GM19328 (cell line): ENCODE data around the gene KRTAP4-11.
"Not testable (repeated sequence)": the region's sequence is repeated elsewhere in the genome, so short reads cannot be mapped to it uniquely, and the experiment has no call there.

Experiments
- ATAC-seq: cut with Tn5 transposase; IDR thresholded peaks from one replicate; pipeline ENCODE4 v1.9.1; 2021; ENCODE audit warnings: mild to moderate bottlenecking, moderate library complexity; ENCODE audit not compliant: unreplicated experiment

The KRTAP4-11 gene

GRCh38 chr17:41117846-41118386 is at the start of gene KRTAP4-11:
KRTAP4-11 (minus strand) TSS chr17:41118373; CDS start chr17:41118315, 58 bp downstream.
- not testable (repeated sequence) for ATAC-seq

GRCh38 chr17:41167561-41167960 is 49.4 kb upstream of the KRTAP4-11 start:
- ATAC-seq, result no peak

- no peak for ATAC-seq
These were observed 45.7 kb upstream of the KRTAP4-11 start for GRCh38 chr17:41163828-41164227.

GRCh38 chr17:41160648-41161047 is 42.5 kb upstream of the KRTAP4-11 start, which contains the start of gene KRTAP4-4:
KRTAP4-4 (minus strand) TSS chr17:41160748; CDS start chr17:41160691, 57 bp downstream.
- ATAC-seq, result no peak

- not testable (repeated sequence) for ATAC-seq
These were observed 42.0 kb upstream of the KRTAP4-11 start for GRCh38 chr17:41160190-41160589.

- no peak for ATAC-seq
These were observed 35.7 kb upstream of the KRTAP4-11 start for GRCh38 chr17:41153856-41154255.

- no peak for ATAC-seq
These were observed 33.4 kb upstream of the KRTAP4-11 start for GRCh38 chr17:41151525-41151924.

GRCh38 chr17:41150026-41150425 is 31.9 kb upstream of the KRTAP4-11 start:
- no peak for ATAC-seq

- no peak for ATAC-seq
These were observed 31.4 kb upstream of the KRTAP4-11 start, which contains the start of gene KRTAP4-5 for GRCh38 chr17:41149652-41149985. KRTAP4-5 (minus strand) TSS chr17:41149825; CDS start chr17:41149767, 58 bp downstream.

- ATAC-seq, result not testable (repeated sequence)
These were observed 30.9 kb upstream of the KRTAP4-11 start for GRCh38 chr17:41148971-41149651.

GRCh38 chr17:41147531-41148204 is 29.5 kb upstream of the KRTAP4-11 start:
- ATAC-seq, result no peak

GRCh38 chr17:41145261-41145660 is 27.1 kb upstream of the KRTAP4-11 start:
- no peak for ATAC-seq

- no peak for ATAC-seq
These were observed 26.7 kb upstream of the KRTAP4-11 start for GRCh38 chr17:41144846-41145245.

- ATAC-seq, result no peak
These were observed 23.2 kb upstream of the KRTAP4-11 start for GRCh38 chr17:41141361-41141760.

- no peak for ATAC-seq
These were observed 22.4 kb upstream of the KRTAP4-11 start, which contains the start of gene KRTAP4-6 for GRCh38 chr17:41140360-41141131. KRTAP4-6 (minus strand) TSS chr17:41140544; CDS start chr17:41140487, 57 bp downstream.

GRCh38 chr17:41139865-41140264 is 21.7 kb upstream of the KRTAP4-11 start:
- not testable (repeated sequence) for ATAC-seq

GRCh38 chr17:41133880-41134735 is 15.9 kb upstream of the KRTAP4-11 start:
- ATAC-seq, result no peak

- no peak for ATAC-seq
These were observed 13.8 kb upstream of the KRTAP4-11 start for GRCh38 chr17:41131979-41132378.

GRCh38 chr17:41127371-41127770 is 9.2 kb upstream of the KRTAP4-11 start:
- ATAC-seq, result no peak

GRCh38 chr17:41126412-41126811 is 8.2 kb upstream of the KRTAP4-11 start:
- ATAC-seq, result no peak
